ENCODE measurements around the gene PREPL. TPM values are rescaled to one million over a fixed set of nuclear protein-coding genes. Genes with fewer than 3 reads are reported as not detected.

PREPL gene
- total RNA-seq, 2 experiments from 2014 or later = 30.0 to 31.4 TPM

DNA sequence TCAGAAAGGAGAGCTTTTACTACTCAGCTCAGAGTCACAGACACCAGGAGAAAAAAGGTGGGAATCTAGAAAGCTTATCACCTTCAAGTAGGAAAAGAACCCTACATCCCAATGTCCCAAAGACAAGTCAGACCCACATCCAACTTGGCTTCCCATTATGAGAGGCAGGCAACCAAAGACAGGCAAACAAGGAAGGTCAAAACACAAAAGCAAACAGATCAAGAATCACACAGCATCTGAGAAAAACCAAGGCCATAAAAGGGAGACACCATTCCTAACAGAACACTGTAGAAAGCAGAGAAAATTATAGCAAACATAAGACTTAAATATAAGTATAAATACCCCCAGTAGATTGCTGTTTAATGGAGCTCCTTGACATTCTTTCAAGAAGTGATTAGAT is 45.3 kb downstream of the PREPL start:
- H3K27me3 Mint-ChIP-seq = no peaks in the 10 kb centered on the region
- no peak overlapping the region for H3K27ac ChIP-seq (ENCODE audit: low read depth in 1 of 2, low read length in 2 of 2)
- H3K4me1 ChIP-seq (ENCODE audit: insufficient read depth, low read length) = no peaks in the 10 kb centered on the region
- H3K27ac Mint-ChIP-seq = no peak overlapping the region
- DNase-seq (no peak), ATAC-seq (ENCODE audit: poor library complexity) (no peak)
- no peak overlapping the region for H3K4me3 ChIP-seq (ENCODE audit: low read length)
- peaks cover 1 to 14% of the 10 kb centered on the region in 2 experiments for H3K9me3 ChIP-seq (ENCODE audit: control insufficient read depth in 1 of 2, insufficient read depth in 1 of 2, low read length in 2 of 2)
- H3K36me3 ChIP-seq (ENCODE audit: insufficient read depth, low read length) = peaks cover 51% of the 10 kb centered on the region
- intact Hi-C loops (cut with DNase I, micrococcal nuclease) = no loop called here
- no peak overlapping the region for H3K4me3 Mint-ChIP-seq
- H3K27me3 ChIP-seq (ENCODE audit: control insufficient read depth in 1 of 2, insufficient read depth in 2 of 2, low read length in 2 of 2) = no peaks in the 10 kb centered on the region
- no peaks in the 10 kb centered on the region for H3K4me1 Mint-ChIP-seq (ENCODE audit: low read depth)
- H3K9me3 Mint-ChIP-seq = peaks cover 12% of the 10 kb centered on the region
- ChIA-PET POLR2A (no interaction called here), CTCF (no interaction called here)
- peaks cover 98% of the 10 kb centered on the region for H3K36me3 Mint-ChIP-seq (ENCODE audit: low read depth)
- TF ChIP-seq, protein P1, sequence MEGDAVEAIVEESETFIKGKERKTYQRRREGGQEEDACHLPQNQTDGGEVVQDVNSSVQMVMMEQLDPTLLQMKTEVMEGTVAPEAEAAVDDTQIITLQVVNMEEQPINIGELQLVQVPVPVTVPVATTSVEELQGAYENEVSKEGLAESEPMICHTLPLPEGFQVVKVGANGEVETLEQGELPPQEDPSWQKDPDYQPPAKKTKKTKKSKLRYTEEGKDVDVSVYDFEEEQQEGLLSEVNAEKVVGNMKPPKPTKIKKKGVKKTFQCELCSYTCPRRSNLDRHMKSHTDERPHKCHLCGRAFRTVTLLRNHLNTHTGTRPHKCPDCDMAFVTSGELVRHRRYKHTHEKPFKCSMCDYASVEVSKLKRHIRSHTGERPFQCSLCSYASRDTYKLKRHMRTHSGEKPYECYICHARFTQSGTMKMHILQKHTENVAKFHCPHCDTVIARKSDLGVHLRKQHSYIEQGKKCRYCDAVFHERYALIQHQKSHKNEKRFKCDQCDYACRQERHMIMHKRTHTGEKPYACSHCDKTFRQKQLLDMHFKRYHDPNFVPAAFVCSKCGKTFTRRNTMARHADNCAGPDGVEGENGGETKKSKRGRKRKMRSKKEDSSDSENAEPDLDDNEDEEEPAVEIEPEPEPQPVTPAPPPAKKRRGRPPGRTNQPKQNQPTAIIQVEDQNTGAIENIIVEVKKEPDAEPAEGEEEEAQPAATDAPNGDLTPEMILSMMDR (IDR thresholded peaks at IDR 0.05) = no peak

DNA sequence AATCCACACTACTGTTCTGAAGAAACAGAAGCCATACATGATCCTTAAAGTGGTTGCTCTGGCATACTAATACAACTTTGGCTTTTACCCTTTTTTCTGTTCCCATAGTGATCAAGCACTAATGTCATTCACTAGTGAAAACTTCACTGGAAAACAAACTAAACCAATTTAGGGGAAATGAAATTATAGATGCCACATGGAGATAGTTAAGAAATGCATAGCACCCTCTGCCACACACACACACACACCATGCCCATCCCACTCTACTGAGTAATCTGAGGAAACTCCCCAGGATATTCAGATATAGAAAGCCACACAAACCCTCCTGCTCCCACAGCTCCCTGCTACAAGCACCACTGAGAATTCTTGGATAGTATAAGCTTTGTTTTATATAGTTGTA is 46.9 kb downstream of the PREPL start:
- ATAC-seq (ENCODE audit: poor library complexity) = no peak
- intact Hi-C loops (cut with DNase I, micrococcal nuclease) = no loop called here
- ChIA-PET POLR2A (no interaction called here), CTCF (no interaction called here)
- no peak overlapping the region for H3K27ac Mint-ChIP-seq
- H3K27me3 Mint-ChIP-seq = no peaks in the 10 kb centered on the region
- H3K4me1 Mint-ChIP-seq (ENCODE audit: low read depth) = no peaks in the 10 kb centered on the region
- peaks cover 12 to 29% of the 10 kb centered on the region in 2 experiments for H3K9me3 ChIP-seq (ENCODE audit: control insufficient read depth in 1 of 2, insufficient read depth in 1 of 2, low read length in 2 of 2)
- H3K4me1 ChIP-seq (ENCODE audit: insufficient read depth, low read length) = no peaks in the 10 kb centered on the region
- H3K4me3 Mint-ChIP-seq = no peak overlapping the region
- no peaks in the 10 kb centered on the region for H3K27me3 ChIP-seq (ENCODE audit: control insufficient read depth in 1 of 2, insufficient read depth in 2 of 2, low read length in 2 of 2)
- no peak for DNase-seq
- H3K9me3 Mint-ChIP-seq = peaks cover 16% of the 10 kb centered on the region
- peaks cover 39% of the 10 kb centered on the region for H3K36me3 ChIP-seq (ENCODE audit: insufficient read depth, low read length)
- no peak overlapping the region for H3K4me3 ChIP-seq (ENCODE audit: low read length)
- peaks cover 93% of the 10 kb centered on the region for H3K36me3 Mint-ChIP-seq (ENCODE audit: low read depth)
- TF ChIP-seq, protein P1 (IDR thresholded peaks at IDR 0.05) = no peak
- no peak overlapping the region for H3K27ac ChIP-seq (ENCODE audit: low read depth in 1 of 2, low read length in 2 of 2)

DNA sequence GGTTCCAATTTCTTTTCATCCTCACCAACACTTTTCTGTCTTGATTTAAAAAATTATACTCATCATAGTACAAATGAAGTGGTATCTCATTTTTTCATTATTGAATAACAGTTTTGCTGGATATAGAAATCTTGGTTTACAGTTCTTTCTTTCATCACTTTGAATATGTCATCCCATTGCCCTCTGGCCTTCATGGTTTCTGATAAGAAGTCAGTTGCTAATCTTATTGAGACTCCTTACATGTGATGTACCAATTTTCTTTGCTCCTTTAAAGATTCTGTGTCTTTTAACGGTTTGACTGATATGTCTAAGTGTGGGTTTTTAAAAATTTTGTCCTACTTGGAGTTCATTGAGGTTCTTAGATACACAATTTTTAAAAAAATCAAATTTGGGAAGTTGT is 51.0 kb downstream of the PREPL start:
- H3K4me3 ChIP-seq (ENCODE audit: low read length) = no peak overlapping the region
- Mint-ChIP-seq H3K27me3 (no peaks in the 10 kb centered on the region), H3K27ac (no peak overlapping the region), H3K9me3 (peaks cover 24% of the 10 kb centered on the region), H3K4me3 (no peak overlapping the region), H3K36me3 (ENCODE audit: low read depth) (peaks cover 60% of the 10 kb centered on the region), H3K4me1 (ENCODE audit: low read depth) (no peaks in the 10 kb centered on the region)
- H3K27me3 ChIP-seq (ENCODE audit: control insufficient read depth in 1 of 2, insufficient read depth in 2 of 2, low read length in 2 of 2) = no peaks in the 10 kb centered on the region
- no peak overlapping the region for H3K27ac ChIP-seq (ENCODE audit: low read depth in 1 of 2, low read length in 2 of 2)
- H3K9me3 ChIP-seq (ENCODE audit: control insufficient read depth in 1 of 2, insufficient read depth in 1 of 2, low read length in 2 of 2) = peaks cover 17 to 39% of the 10 kb centered on the region in 2 experiments
- TF ChIP-seq, protein P1 (IDR thresholded peaks at IDR 0.05) = no peak
- POLR2A ChIA-PET = no interaction called here
- ATAC-seq (ENCODE audit: poor library complexity) = no peak
- CTCF ChIA-PET = no interaction called here
- H3K4me1 ChIP-seq (ENCODE audit: insufficient read depth, low read length) = no peaks in the 10 kb centered on the region
- intact Hi-C loops (cut with DNase I, micrococcal nuclease) = no loop called here
- peaks cover 26% of the 10 kb centered on the region for H3K36me3 ChIP-seq (ENCODE audit: insufficient read depth, low read length)
- no peak for DNase-seq

All from CD4-positive, alpha-beta T cell (primary cell).